Caki2 (cell line): ENCODE data around the gene PRSS50. TPM values are rescaled to one million over a fixed set of nuclear protein-coding genes. Genes with fewer than 3 reads are reported as not detected.
"Not testable (repeated sequence)": the region's sequence is repeated elsewhere in the genome, so short reads cannot be mapped to it uniquely, and the experiment has no call there.

Experiments used
- DNase-seq: peaks from one replicate; pipeline ENCODE4 v3.0.0-alpha.2; 2015; ENCODE audit warnings: low read depth
- in situ Hi-C: cut with HindIII; loops from 2 replicates; pipeline ENCODE4 v1.10.0; 2016; ENCODE audit warnings: low sequenced_read_pairs, low pct_unique_long_range_greater_than_20kb, mixed read lengths
- total RNA-seq: library from RNA; depleted of rRNA; stranded (reverse); fragments of >200 nt; shearing (Covaris generic); gene quantifications from 2 replicates; pipeline ENCODE4 v1.2.3, GENCODE V29; 2014; ENCODE audit warnings: low replicate concordance; rRNA removed

PRSS50 gene, protein sequence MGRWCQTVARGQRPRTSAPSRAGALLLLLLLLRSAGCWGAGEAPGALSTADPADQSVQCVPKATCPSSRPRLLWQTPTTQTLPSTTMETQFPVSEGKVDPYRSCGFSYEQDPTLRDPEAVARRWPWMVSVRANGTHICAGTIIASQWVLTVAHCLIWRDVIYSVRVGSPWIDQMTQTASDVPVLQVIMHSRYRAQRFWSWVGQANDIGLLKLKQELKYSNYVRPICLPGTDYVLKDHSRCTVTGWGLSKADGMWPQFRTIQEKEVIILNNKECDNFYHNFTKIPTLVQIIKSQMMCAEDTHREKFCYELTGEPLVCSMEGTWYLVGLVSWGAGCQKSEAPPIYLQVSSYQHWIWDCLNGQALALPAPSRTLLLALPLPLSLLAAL
- not detected in 2 replicates for total RNA-seq

- in situ Hi-C loops, result no loop called here
- DNase-seq, result no peak
Observed at GRCh38 chr3:46717447-46718231, at the start of gene PRSS50. PRSS50 (minus strand) TSS chr3:46717869; CDS start chr3:46717824, 45 bp downstream.

DNA sequence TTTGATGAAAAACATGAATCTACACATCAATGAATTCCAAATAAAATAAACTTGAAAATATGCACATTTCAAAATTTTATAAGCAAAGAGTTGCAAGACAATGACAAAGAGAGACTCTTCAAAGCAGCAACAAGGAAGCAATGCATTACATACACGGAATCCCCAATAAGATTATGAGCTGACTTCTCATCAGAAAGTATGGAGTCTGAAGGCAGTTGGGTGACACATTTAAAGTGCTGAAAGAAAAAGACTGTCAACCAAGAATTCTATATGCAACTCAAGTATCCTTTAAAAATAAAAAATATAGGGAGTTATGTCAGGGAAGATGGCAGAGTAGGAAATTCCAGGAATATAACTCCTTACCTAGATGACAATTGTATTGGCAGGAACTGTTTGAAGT, 46.5 kb upstream of the PRSS50 start:
- in situ Hi-C loops, result no loop called here
- no peak for DNase-seq

DNA sequence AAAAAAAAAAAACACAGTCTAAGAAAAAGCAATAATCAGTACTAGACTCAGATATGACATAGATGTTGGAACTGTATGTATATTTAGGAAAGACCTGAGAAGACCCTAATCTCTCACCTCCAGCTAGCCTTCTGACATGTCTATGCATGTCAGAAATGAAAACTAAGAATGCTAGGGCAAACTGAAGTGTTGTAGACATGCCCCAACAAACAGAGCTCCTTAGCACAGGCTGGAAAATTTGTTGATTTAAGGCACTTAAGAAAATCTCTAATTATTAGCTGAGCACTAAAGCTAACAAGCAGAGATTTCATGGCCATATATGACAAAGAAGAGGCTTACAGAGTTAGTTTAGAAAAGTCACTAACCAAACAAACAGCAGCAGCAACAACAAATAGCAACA, 45.5 kb upstream of the PRSS50 start:
- in situ Hi-C loops, result no loop called here
- no peak for DNase-seq

GRCh38 chr3:46759239-46760167, 41.8 kb upstream of the PRSS50 start:
- no peak for DNase-seq
- in situ Hi-C loops, result no loop called here

DNA sequence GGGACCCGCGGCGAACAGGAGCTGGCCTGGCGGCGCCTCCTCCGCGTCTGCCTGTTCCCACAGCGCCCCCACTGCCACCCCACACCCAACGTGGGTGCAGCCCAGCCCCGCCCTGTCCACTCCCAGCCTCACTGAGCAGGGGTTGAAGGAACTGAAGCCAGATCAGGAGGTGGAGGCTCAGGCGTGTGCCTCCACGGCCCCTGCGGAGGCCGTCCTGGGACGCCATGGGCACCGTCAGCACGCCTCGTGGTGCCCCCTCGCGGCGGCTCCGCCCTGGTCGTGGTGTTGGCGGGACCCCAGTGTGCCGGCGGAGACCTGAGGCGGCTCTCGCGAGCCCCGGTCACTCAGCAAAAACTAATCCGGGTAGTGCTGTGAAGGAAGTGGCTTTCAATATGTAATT, 39.0 kb upstream of the PRSS50 start:
- in situ Hi-C loops, result no loop called here
- DNase-seq, result no peak

GRCh38 chr3:46755646-46756045, 38.0 kb upstream of the PRSS50 start:
- no peak for DNase-seq
- in situ Hi-C loops, result no loop called here

DNA sequence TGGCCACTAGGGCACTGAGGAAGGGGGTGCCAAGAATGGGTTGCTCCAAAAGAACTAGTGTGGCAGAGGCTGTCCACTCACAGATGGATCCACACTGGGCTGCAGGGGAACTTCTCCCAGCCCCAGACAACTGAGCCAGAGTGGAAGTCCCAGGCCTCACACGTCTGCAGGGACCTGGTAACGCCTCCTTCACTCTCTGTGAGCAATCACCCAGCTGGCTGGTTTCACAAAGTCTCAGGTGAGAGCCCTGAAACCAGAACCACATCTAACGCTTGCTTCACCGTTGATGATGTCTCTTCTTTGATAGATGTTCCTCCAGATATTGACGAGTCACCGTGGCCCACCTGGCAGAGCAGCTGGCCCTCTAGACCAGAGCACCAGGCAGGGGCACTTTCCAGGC, 35.5 kb upstream of the PRSS50 start:
- in situ Hi-C loops, result not testable (repeated sequence)

DNA sequence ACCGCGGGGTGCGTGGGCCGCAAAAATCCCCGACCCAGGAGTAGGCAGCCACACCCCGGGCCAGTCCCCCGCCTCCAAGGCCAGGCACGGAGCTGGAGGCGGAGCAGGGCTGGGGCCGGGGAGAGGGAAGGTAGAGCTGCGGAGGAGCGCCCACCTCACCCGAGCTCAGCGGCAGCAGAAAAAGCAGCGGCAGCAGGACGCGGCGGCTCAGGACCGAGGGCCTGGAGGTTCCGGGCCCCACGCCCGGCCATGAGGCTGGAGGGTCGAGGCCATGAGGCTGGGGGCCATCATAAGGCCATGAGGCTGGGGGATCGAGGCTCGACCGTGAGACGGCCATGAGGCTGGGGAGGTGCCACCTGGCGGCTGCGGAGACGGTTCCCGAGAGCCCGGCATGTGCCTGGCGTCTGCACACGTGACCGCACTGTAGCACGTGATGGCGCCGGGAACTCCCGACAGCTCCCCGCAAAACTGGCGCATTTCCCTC, 32.9 kb upstream of the PRSS50 start:
- in situ Hi-C loops, result no loop called here
- DNase-seq, result no peak

More for the DNA sequence above, 35.5 kb upstream of the PRSS50 start:
- not testable (repeated sequence) for DNase-seq

DNA sequence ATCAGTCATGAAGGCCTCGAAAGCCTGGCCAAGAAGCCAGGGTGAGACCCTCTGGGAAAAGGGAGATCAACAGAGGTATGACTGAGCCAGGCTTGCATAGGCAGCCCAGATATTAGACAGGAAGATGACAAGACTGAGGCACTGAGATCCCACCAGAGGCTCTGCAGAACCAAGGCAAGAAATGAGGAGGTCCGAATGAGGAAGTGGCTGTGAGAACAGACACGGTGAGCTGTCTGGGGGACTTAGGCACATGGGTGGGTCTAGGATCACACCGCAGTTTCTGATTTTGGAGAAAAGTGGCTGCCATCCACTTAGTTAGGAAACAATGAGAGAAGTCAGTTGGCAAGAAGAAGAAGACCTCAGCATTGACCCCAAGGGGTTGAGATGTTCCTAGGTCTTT, 31.5 kb upstream of the PRSS50 start:
- in situ Hi-C loops, result no loop called here
- no peak for DNase-seq

DNA sequence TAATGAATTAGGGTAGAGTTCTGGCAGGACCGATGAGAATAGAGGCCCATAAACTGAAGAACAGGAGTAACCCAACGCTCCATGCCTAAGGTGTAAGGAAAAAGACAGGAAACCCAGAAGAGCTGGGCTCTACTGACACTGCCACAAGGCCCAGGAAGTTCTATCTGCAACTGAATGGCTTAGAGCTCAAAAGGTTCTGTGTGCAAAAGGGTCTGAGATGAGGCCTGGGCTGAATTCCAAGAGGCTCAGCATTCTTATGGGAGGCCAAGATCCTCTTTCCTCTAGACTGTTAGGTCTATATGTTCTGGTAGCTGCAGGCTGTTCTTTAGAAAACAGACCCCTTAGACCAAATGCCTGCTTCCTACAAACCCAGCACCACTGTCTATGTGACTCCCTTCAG, 30.5 kb upstream of the PRSS50 start:
- no peak for DNase-seq
- in situ Hi-C loops, result no loop called here

- DNase-seq, result no peak
- in situ Hi-C loops, result no loop called here
Observed at GRCh38 chr3:46746711-46747110, 29.0 kb upstream of the PRSS50 start.

GRCh38 chr3:46742992-46743585, 25.4 kb upstream of the PRSS50 start:
- in situ Hi-C loops, result no loop called here

GRCh38 chr3:46739565-46739964, 21.9 kb upstream of the PRSS50 start:
- DNase-seq, in situ Hi-C loops: not testable (repeated sequence)

More at GRCh38 chr3:46742992-46743585, 25.4 kb upstream of the PRSS50 start:
- no peak for DNase-seq

DNA sequence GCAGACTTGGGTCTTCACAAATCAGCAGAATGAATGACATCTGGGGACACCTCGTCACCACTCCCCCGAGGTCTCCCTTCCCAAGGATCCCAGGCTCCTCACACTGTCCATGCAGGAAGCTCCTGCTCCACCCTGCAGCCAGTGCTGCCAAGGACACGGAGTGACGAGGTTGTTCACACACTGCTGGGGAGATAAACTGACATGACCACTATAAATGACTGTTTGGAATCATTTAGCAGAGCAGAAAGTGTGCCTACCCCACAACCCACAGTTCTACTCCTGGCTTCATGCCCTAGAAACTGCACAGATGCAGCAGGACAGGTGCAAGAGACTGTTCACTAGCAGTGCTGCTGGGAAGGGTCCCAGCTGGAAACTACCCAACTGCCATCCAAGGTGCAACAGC, 19.7 kb upstream of the PRSS50 start:
- no peak for DNase-seq
- in situ Hi-C loops, result no loop called here

- DNase-seq, result no peak
Observed at GRCh38 chr3:46736006-46736872, 18.6 kb upstream of the PRSS50 start.

DNA sequence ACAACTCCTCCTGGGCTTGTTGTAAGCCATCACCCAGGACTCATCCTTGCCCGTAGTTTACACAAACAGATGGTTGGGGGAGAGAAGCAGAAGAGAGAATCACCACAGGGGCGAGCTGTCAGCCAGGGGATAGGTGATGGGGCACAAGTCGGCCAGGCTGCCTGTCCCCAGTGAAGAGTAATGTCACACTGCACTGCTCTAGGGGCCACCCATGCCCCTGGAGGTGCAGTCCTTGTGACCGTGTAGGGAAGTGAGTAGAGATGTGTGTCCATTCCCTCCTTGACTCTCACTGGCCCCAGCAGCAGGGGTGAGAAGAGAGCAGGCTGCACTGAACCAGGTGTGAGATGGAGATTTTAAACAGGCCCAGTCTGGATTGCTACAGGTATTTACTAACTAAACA, 17.1 kb upstream of the PRSS50 start:
- in situ Hi-C loops, result no loop called here
- DNase-seq, result no peak

More at GRCh38 chr3:46736006-46736872, 18.6 kb upstream of the PRSS50 start:
- in situ Hi-C loops, result no loop called here
